Limb (tissue), 2 donors: ENCODE measurements around the gene DVL1.
"Not testable (repeated sequence)": the region's sequence is repeated elsewhere in the genome, so short reads cannot be mapped to it uniquely, and the experiment has no call there.

Source experiments
- DNase-seq, 2 donors: peaks; one replicate each; pipeline ENCODE4 v3.0.0-alpha.2; 2016; ENCODE audit errors: extremely low spot score in 2 of 2

Gene DVL1

GRCh38 chr1:1373815-1374588 lies 24.8 kb upstream of the DVL1 start:
- DNase-seq: no peak

- no peak for DNase-seq
Observed at GRCh38 chr1:1373051-1373814, 24.0 kb upstream of the DVL1 start.

GRCh38 chr1:1371746-1372711 lies 22.8 kb upstream of the DVL1 start:
- peak in 1 of 2 donors; percentile 86 for DNase-seq

GRCh38 chr1:1371364-1371745 lies 22.1 kb upstream of the DVL1 start:
- no peak for DNase-seq

GRCh38 chr1:1370771-1371300 lies 21.6 kb upstream of the DVL1 start:
- no peak for DNase-seq

GRCh38 chr1:1370094-1370493 lies 20.9 kb upstream of the DVL1 start:
- not testable (repeated sequence) for DNase-seq

- no peak for DNase-seq
Observed at GRCh38 chr1:1367315-1367714, 18.1 kb upstream of the DVL1 start.

- no peak for DNase-seq
Observed at GRCh38 chr1:1366699-1367066, 17.5 kb upstream of the DVL1 start.

GRCh38 chr1:1365875-1366698 lies 16.9 kb upstream of the DVL1 start:
- DNase-seq: no peak

- no peak for DNase-seq
Observed at GRCh38 chr1:1364266-1364665, 15.0 kb upstream of the DVL1 start.

GRCh38 chr1:1361982-1362423 lies 12.8 kb upstream of the DVL1 start:
- DNase-seq: peak in 1 of 2 donors; percentile 60

- peak in 1 of 2 donors; percentile 32 for DNase-seq
Observed at GRCh38 chr1:1361233-1361981, 12.2 kb upstream of the DVL1 start.

- DNase-seq: peak in 1 of 2 donors; percentile 51
Observed at GRCh38 chr1:1360506-1361169, 11.4 kb upstream of the DVL1 start.

- peak; percentile 59 to 76 for DNase-seq
Observed at GRCh38 chr1:1359664-1360468, 10.6 kb upstream of the DVL1 start.

- DNase-seq: no peak
Observed at GRCh38 chr1:1359308-1359663, 10.1 kb upstream of the DVL1 start.

- peak; percentile 82 to 88 for DNase-seq
Observed at GRCh38 chr1:1358433-1359271, 9.4 kb upstream of the DVL1 start, which contains the start of gene MXRA8. Gene MXRA8, minus strand, starts transcription at chr1:1358555. Its CDS starts 51 bp downstream, at chr1:1358504.

- no peak for DNase-seq
Observed at GRCh38 chr1:1357871-1358432, 8.7 kb upstream of the DVL1 start.
